ENCODE measurements around the gene C9orf50.

Gene C9orf50

GRCh38 chr9:129613520-129614175 is 7.3 kb downstream of the C9orf50 start:
- no peak for DNase-seq (ENCODE audit: insufficient read length, low spot score)
- no peak for TF ChIP-seq POLR2A (IDR thresholded peaks at IDR 0.05; ENCODE audit: low read depth, low read length)
- TF ChIP-seq SPI1 (IDR thresholded peaks at IDR 0.05; ENCODE audit: low read depth, low read length) = no peak
- TF ChIP-seq PAX5 (IDR thresholded peaks at IDR 0.05; ENCODE audit: insufficient read depth, low read length, severe bottlenecking) = no peak
- TF ChIP-seq POU2F2 (IDR thresholded peaks at IDR 0.05; ENCODE audit: low read depth, low read length) = no peak
- TF ChIP-seq POLR2AphosphoS5 (IDR thresholded peaks at IDR 0.05; ENCODE audit: low read depth, low read length) = no peak
- TF ChIP-seq TAF1 (IDR thresholded peaks at IDR 0.05; ENCODE audit: low read depth, low read length) = no peak
- no peak for FAIRE-seq

GRCh38 chr9:129612815-129613519 is 7.9 kb downstream of the C9orf50 start:
- DNase-seq (ENCODE audit: insufficient read length, low spot score) = no peak
- FAIRE-seq = no peak
- TF ChIP-seq TAF1 (IDR thresholded peaks at IDR 0.05; ENCODE audit: low read depth, low read length) (no peak), POU2F2 (IDR thresholded peaks at IDR 0.05; ENCODE audit: low read depth, low read length) (no peak), POLR2A (IDR thresholded peaks at IDR 0.05; ENCODE audit: low read depth, low read length) (no peak), POLR2AphosphoS5 (IDR thresholded peaks at IDR 0.05; ENCODE audit: low read depth, low read length) (no peak), SPI1 (IDR thresholded peaks at IDR 0.05; ENCODE audit: low read depth, low read length) (no peak), PAX5 (IDR thresholded peaks at IDR 0.05; ENCODE audit: insufficient read depth, low read length, severe bottlenecking) (no peak)

DNA sequence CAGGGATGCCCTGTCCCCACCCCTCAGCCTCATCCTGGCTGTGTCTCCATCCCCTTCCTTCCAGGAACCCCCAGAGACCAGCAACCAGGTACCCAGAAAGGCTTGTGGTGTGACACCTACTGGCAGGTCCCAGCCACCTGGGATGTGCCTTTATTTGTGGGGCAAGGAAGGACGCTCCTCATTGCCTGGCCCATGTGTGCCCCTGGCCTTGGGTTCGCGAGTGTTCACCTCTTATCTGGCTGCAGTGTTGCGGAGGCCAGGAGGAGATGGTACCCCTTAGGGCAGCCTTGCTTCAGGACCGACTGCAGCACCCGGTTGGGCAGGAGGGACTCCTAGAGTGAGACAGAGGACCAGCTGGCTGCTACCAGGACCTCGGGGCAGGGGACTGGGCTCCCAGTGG is 8.8 kb downstream of the C9orf50 start:
- no peak for FAIRE-seq
- DNase-seq (ENCODE audit: insufficient read length, low spot score) = no peak
- no peak for TF ChIP-seq POLR2A (IDR thresholded peaks at IDR 0.05; ENCODE audit: low read depth, low read length)

- FAIRE-seq (no peak), DNase-seq (ENCODE audit: insufficient read length, low spot score) (no peak)
- no peak for TF ChIP-seq TAF1 (IDR thresholded peaks at IDR 0.05; ENCODE audit: low read depth, low read length)
- no peak for TF ChIP-seq PAX5 (IDR thresholded peaks at IDR 0.05; ENCODE audit: insufficient read depth, low read length, severe bottlenecking)
- TF ChIP-seq POU2F2 (IDR thresholded peaks at IDR 0.05; ENCODE audit: low read depth, low read length) = no peak
- TF ChIP-seq POLR2A (IDR thresholded peaks at IDR 0.05; ENCODE audit: low read depth, low read length) = no peak
- no peak for TF ChIP-seq POLR2AphosphoS5 (IDR thresholded peaks at IDR 0.05; ENCODE audit: low read depth, low read length)
- no peak for TF ChIP-seq SPI1 (IDR thresholded peaks at IDR 0.05; ENCODE audit: low read depth, low read length)
These were observed 9.5 kb downstream of the C9orf50 start for GRCh38 chr9:129611307-129611800.

GRCh38 chr9:129610473-129611306 is 10.2 kb downstream of the C9orf50 start:
- FAIRE-seq (peak; percentile 86), DNase-seq (ENCODE audit: insufficient read length, low spot score) (peak; percentile 84)
- TF ChIP-seq PAX5 (IDR thresholded peaks at IDR 0.05; ENCODE audit: insufficient read depth, low read length, severe bottlenecking) (peak; percentile 20), POU2F2 (IDR thresholded peaks at IDR 0.05; ENCODE audit: low read depth, low read length) (no peak)

DNA sequence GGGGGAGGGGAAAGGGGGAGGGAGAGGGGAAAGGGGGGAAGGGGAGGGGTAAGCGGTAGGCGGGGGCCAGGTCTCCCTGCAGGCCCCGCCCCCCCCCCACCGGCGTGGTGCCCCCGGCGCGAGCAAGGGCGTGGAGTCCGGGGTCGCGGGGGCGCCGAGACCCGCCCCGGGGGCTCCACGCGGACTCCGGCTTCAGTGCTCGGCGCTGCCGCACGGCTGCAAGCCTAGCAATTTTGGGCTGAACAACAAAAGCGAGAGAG is 10.8 kb downstream of the C9orf50 start:
- DNase-seq (ENCODE audit: insufficient read length, low spot score) = no peak
- FAIRE-seq = no peak
- TF ChIP-seq POLR2AphosphoS5 (IDR thresholded peaks at IDR 0.05; ENCODE audit: low read depth, low read length) = no peak
- no peak for TF ChIP-seq POLR2A (IDR thresholded peaks at IDR 0.05; ENCODE audit: low read depth, low read length)
- no peak for TF ChIP-seq TAF1 (IDR thresholded peaks at IDR 0.05; ENCODE audit: low read depth, low read length)
- no peak for TF ChIP-seq SPI1 (IDR thresholded peaks at IDR 0.05; ENCODE audit: low read depth, low read length)
- no peak for TF ChIP-seq POU2F2 (IDR thresholded peaks at IDR 0.05; ENCODE audit: low read depth, low read length)
- TF ChIP-seq PAX5 (IDR thresholded peaks at IDR 0.05; ENCODE audit: insufficient read depth, low read length, severe bottlenecking) = no peak

GRCh38 chr9:129609486-129610212 is 11.3 kb downstream of the C9orf50 start:
- no peak for FAIRE-seq
- peak; percentile 73 for DNase-seq (ENCODE audit: insufficient read length, low spot score)
- TF ChIP-seq PAX5 (IDR thresholded peaks at IDR 0.05; ENCODE audit: insufficient read depth, low read length, severe bottlenecking) = no peak
- TF ChIP-seq POU2F2 (IDR thresholded peaks at IDR 0.05; ENCODE audit: low read depth, low read length) = no peak
- TF ChIP-seq POLR2AphosphoS5 (IDR thresholded peaks at IDR 0.05; ENCODE audit: low read depth, low read length) = no peak
- no peak for TF ChIP-seq POLR2A (IDR thresholded peaks at IDR 0.05; ENCODE audit: low read depth, low read length)
- no peak for TF ChIP-seq TAF1 (IDR thresholded peaks at IDR 0.05; ENCODE audit: low read depth, low read length)
- no peak for TF ChIP-seq SPI1 (IDR thresholded peaks at IDR 0.05; ENCODE audit: low read depth, low read length)

DNA sequence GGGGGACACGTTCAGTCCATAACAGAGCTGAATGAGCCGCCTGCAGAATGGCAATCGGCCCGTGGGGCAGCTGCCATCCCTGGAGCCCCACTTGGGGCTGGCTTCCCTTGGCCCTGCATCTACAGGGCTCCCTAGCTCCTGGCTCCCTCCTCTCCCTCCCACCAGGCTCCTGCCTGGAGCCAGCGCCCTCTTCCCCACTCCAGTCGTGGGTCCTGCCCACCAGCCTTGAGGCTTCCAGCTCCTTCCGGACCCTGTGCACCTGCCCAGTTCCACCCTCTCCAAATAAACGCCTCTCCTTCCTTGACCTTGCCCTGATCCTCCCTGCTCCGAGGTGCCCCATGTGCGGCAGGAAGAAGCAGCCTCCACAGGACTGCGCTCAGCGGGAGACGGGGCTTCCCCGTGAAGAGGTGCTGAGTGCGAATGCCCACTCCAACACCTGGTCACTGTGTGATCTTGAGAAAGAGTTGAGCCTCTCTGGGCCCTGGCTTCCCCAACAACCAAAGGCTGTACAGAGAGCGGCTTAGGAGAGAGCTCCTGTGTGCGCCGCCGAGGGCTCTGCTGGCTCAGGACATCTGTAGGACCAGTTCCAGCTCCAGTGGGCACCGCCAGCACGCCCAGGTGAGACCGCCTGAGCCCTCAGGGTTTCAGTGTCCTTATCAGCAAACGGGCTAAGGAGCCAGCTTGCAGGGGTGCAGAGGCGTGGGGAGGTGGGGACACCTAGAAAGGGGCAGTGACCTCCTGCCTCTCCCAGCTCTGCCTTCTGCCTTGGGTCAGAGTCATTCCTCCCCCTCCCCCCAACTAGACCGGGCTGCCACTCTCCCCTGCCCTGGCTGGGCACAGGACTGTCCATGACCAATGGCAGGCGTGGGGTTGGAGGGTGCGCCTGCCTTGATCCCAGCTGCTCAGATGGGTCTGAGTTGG is 12.1 kb downstream of the C9orf50 start:
- FAIRE-seq (no peak), DNase-seq (ENCODE audit: insufficient read length, low spot score) (no peak)
- TF ChIP-seq POLR2AphosphoS5 (IDR thresholded peaks at IDR 0.05; ENCODE audit: low read depth, low read length) (no peak), POU2F2 (IDR thresholded peaks at IDR 0.05; ENCODE audit: low read depth, low read length) (no peak), TAF1 (IDR thresholded peaks at IDR 0.05; ENCODE audit: low read depth, low read length) (no peak), SPI1 (IDR thresholded peaks at IDR 0.05; ENCODE audit: low read depth, low read length) (no peak), PAX5 (IDR thresholded peaks at IDR 0.05; ENCODE audit: insufficient read depth, low read length, severe bottlenecking) (no peak), POLR2A (IDR thresholded peaks at IDR 0.05; ENCODE audit: low read depth, low read length) (no peak)

Data from GM12891 (cell line).